CD4-positive, alpha-beta T cell (primary cell): ENCODE measurements around the gene GPR158. TPM values are rescaled to one million over a fixed set of nuclear protein-coding genes. Genes with fewer than 3 reads are reported as not detected.

Experiments
- ATAC-seq: fragments of 200-7000 bp; cut with Tn5 transposase; one replicate; pipeline ENCODE4 v1.10.0; 2022; ENCODE audit warnings: mild to moderate bottlenecking; ENCODE audit not compliant: poor library complexity
- CTCF ChIA-PET: fragments of 350-600 bp; sonication (Branson Sonifier 250); formaldehyde crosslinking; loops from one replicate; lab custom pipeline; 2021; ENCODE audit warnings: antibody characterized with exemption, inconsistent platforms; lab: Charles Lee
- POLR2A ChIA-PET: fragments of 350-600 bp; sonication (Branson Sonifier 250); formaldehyde crosslinking; loops from one replicate; lab custom pipeline; 2021; ENCODE audit warnings: antibody characterized with exemption, inconsistent platforms; lab: Charles Lee
- DNase-seq, 14 experiments: peaks; one replicate each; pipeline ENCODE4 v3.0.0-alpha.2; 2013 to 2020; ENCODE audit warnings: mixed read lengths in 2 of 14
- H3K27ac ChIP-seq, 2 donors: one replicate each; pipeline versions ENCODE4 v1.5.1 to v1.7.0; 2013; ENCODE audit warnings: low read length in 2 of 2, low read depth in 1 of 2, mild to moderate bottlenecking in 1 of 2
- H3K27me3 ChIP-seq, 2 experiments: 1 replicate in 1 of 2; 2 replicates in 1 of 2; pipeline versions ENCODE4 v1.6.1 to v1.7.0; 2013; ENCODE audit warnings: low read length in 2 of 2, control low read depth in 1 of 2, mild to moderate bottlenecking in 1 of 2, moderate library complexity in 1 of 2; ENCODE audit not compliant: insufficient read depth in 2 of 2, control insufficient read depth in 1 of 2
- H3K36me3 ChIP-seq: one replicate; pipeline ENCODE4 v1.6.1; 2013; ENCODE audit warnings: low read length, control low read depth; ENCODE audit not compliant: insufficient read depth
- H3K4me1 ChIP-seq: one replicate; pipeline ENCODE4 v1.6.1; 2013; ENCODE audit warnings: low read length, control low read depth; ENCODE audit not compliant: insufficient read depth
- H3K4me3 ChIP-seq: one replicate; pipeline ENCODE4 v1.5.1; 2013; ENCODE audit warnings: mild to moderate bottlenecking, low read length, moderate library complexity
- H3K9me3 ChIP-seq, 2 experiments: 1 replicate in 1 of 2; 2 replicates in 1 of 2; pipeline versions ENCODE4 v1.6.1 to v1.7.0; 2013; ENCODE audit warnings: low read length in 2 of 2, mild to moderate bottlenecking in 2 of 2, control low read depth in 1 of 2, moderate library complexity in 1 of 2; ENCODE audit not compliant: control insufficient read depth in 1 of 2, insufficient read depth in 1 of 2
- H3K27ac Mint-ChIP-seq: one replicate; pipeline ENCODE4 v1.8.0; 2020; ENCODE audit warnings: mixed read lengths
- H3K27me3 Mint-ChIP-seq: one replicate; pipeline ENCODE4 v1.8.0; 2021; ENCODE audit warnings: mixed read lengths
- H3K36me3 Mint-ChIP-seq: one replicate; pipeline ENCODE4 v1.8.0; 2021; ENCODE audit warnings: low read depth, mixed read lengths
- H3K4me1 Mint-ChIP-seq: one replicate; pipeline ENCODE4 v1.8.0; 2021; ENCODE audit warnings: low read depth, mixed read lengths
- H3K4me3 Mint-ChIP-seq: one replicate; pipeline ENCODE4 v1.8.0; 2020; ENCODE audit warnings: mild to moderate bottlenecking, mixed read lengths
- H3K9me3 Mint-ChIP-seq: one replicate; pipeline ENCODE4 v1.8.0; 2020; ENCODE audit warnings: mixed read lengths
- intact Hi-C, 2 experiments: fragments of 100-400 bp; cut with DNase I in 1 of 2; cut with micrococcal nuclease in 1 of 2; formaldehyde crosslinking; loops; one replicate each; pipeline versions ENCODE4 v1.15.1 to v1.9.0; 2023 to 2025; cut with DNase I, micrococcal nuclease
- total RNA-seq, 174 experiments: library from RNA in 2 of 174; stranded (reverse) in 2 of 174; gene quantifications; one replicate each; pipeline ENCODE4 v1.2.3 and lab custom pipeline; 2021 to 2026
- TF ChIP-seq, protein P1 (sequence below): fragments of 200-600 bp; IDR thresholded peaks from one replicate; pipeline ENCODE4 v1.8.0; 2022; ENCODE audit warnings: antibody characterized with exemption, mild to moderate bottlenecking

The GPR158 gene
- total RNA-seq, 2 experiments from 2014 or later, result not detected

DNA sequence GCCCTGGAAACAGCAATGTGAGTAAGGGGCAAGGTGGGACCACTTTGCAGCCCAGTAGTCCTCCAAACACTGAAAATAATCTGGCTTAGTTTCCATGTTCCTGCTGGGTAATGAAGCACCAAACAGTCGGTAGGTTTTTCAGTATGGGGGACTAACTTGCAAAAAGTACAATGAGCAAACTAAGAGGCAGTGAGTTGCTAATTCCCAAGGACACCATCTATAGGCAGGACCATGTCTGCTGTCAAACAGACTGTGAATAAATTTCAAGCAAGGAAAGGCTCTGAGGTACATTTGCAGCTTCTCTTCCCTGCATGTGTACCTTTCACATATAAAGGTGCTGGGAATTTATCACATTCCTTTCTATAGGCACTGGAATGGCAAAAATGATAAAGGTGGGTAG, 327.7 kb downstream of the GPR158 start:
- no peaks in the 10 kb centered on the region for H3K4me1 ChIP-seq
- H3K27me3 ChIP-seq, result no peaks in the 10 kb centered on the region
- DNase-seq, result no peak
- no peak overlapping the region for H3K27ac ChIP-seq
- no peaks in the 10 kb centered on the region for H3K36me3 ChIP-seq
- Mint-ChIP-seq H3K27ac (no peak overlapping the region), H3K9me3 (no peaks in the 10 kb centered on the region), H3K4me3 (no peak overlapping the region), H3K4me1 (no peaks in the 10 kb centered on the region), H3K27me3 (no peaks in the 10 kb centered on the region), H3K36me3 (no peaks in the 10 kb centered on the region)
- intact Hi-C loops, result no loop called here
- no peak for ATAC-seq
- ChIA-PET POLR2A (no interaction called here), CTCF (no interaction called here)
- H3K4me3 ChIP-seq, result no peak overlapping the region
- TF ChIP-seq, protein P1, sequence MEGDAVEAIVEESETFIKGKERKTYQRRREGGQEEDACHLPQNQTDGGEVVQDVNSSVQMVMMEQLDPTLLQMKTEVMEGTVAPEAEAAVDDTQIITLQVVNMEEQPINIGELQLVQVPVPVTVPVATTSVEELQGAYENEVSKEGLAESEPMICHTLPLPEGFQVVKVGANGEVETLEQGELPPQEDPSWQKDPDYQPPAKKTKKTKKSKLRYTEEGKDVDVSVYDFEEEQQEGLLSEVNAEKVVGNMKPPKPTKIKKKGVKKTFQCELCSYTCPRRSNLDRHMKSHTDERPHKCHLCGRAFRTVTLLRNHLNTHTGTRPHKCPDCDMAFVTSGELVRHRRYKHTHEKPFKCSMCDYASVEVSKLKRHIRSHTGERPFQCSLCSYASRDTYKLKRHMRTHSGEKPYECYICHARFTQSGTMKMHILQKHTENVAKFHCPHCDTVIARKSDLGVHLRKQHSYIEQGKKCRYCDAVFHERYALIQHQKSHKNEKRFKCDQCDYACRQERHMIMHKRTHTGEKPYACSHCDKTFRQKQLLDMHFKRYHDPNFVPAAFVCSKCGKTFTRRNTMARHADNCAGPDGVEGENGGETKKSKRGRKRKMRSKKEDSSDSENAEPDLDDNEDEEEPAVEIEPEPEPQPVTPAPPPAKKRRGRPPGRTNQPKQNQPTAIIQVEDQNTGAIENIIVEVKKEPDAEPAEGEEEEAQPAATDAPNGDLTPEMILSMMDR, result no peak
- H3K9me3 ChIP-seq, result no peaks in the 10 kb centered on the region

DNA sequence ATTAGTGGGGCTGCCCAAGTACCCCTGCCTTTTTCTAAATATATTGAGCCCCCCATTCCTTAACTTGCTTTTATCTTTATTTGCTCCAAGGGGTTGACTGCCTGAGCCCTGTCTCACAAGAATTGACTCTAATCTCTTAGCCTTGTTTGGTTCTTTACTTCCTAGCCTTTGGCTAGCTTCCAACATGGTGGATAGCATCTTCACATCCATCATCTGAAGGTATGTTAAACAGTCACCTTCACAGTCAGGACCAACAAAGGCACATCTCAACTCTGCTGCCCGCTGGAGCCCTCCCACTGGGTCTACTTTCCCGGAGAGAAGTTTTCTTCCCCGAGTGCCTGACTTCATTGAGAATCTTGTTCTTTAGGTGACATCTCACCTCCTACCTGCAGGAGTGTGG, 329.5 kb downstream of the GPR158 start:
- Histone ChIP-seq H3K4me3 (no peak overlapping the region), H3K36me3 (no peaks in the 10 kb centered on the region), H3K27me3 (no peaks in the 10 kb centered on the region), H3K27ac (no peak overlapping the region), H3K9me3 (no peaks in the 10 kb centered on the region), H3K4me1 (no peaks in the 10 kb centered on the region)
- intact Hi-C loops, result no loop called here
- ChIA-PET CTCF (no interaction called here), POLR2A (no interaction called here)
- H3K9me3 Mint-ChIP-seq, result no peaks in the 10 kb centered on the region
- TF ChIP-seq, protein P1, result no peak
- H3K4me1 Mint-ChIP-seq, result no peaks in the 10 kb centered on the region
- H3K27me3 Mint-ChIP-seq, result no peaks in the 10 kb centered on the region
- DNase-seq (no peak), ATAC-seq (no peak)
- H3K4me3 Mint-ChIP-seq, result no peak overlapping the region
- no peak overlapping the region for H3K27ac Mint-ChIP-seq
- H3K36me3 Mint-ChIP-seq, result no peaks in the 10 kb centered on the region

DNA sequence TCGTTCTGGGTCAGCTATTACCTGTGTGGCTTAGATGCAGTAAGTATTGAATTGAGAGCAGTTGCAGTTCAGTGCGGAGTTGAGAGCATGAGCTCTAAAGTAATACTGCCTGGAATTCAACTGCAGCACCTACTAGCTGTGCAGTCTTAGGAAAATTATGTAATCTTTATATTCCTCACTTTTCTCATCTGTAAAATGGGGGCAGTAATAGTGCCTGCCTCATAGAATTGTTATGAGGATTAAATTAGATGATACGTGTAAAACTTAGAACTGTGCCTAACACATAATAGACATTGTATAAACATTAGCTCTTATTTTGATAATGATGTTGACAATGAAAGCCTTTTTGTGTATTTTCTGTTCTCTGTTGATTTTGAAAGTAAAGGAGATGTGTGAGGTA, 330.0 kb downstream of the GPR158 start:
- intact Hi-C loops, result no loop called here
- Mint-ChIP-seq H3K27ac (no peak overlapping the region), H3K27me3 (no peaks in the 10 kb centered on the region), H3K4me3 (no peak overlapping the region), H3K36me3 (no peaks in the 10 kb centered on the region), H3K9me3 (no peaks in the 10 kb centered on the region), H3K4me1 (no peaks in the 10 kb centered on the region)
- DNase-seq, result no peak
- TF ChIP-seq, protein P1, result no peak
- no peak overlapping the region for H3K27ac ChIP-seq
- no peak overlapping the region for H3K4me3 ChIP-seq
- ChIA-PET POLR2A (no interaction called here), CTCF (no interaction called here)
- no peak for ATAC-seq
- H3K36me3 ChIP-seq, result no peaks in the 10 kb centered on the region
- H3K27me3 ChIP-seq, result no peaks in the 10 kb centered on the region
- no peaks in the 10 kb centered on the region for H3K9me3 ChIP-seq
- H3K4me1 ChIP-seq, result no peaks in the 10 kb centered on the region
